H1 (cell line): ENCODE data around the gene FBXL15. TPM values are rescaled to one million over a fixed set of nuclear protein-coding genes. Genes with fewer than 3 reads are reported as not detected.

Experiments used
- BACH1 ChIP-seq: IDR thresholded peaks from 2 replicates; pipeline ENCODE4 v1.6.1; 2012; ENCODE audit warnings: low read length, improper control_type of control experiment
- BRCA1 ChIP-seq: IDR thresholded peaks from 2 replicates; pipeline ENCODE4 v1.6.1; 2012; ENCODE audit warnings: low read depth, low read length, improper control_type of control experiment
- CBX5 ChIP-seq: fragments of 300-800, 300-1000 bp; sonication (generic); IDR thresholded peaks from 2 replicates; pipeline ENCODE4 v1.7.1; 2016; ENCODE audit warnings: antibody characterized with exemption, low read length, low read depth
- CHD1 ChIP-seq: IDR thresholded peaks from 2 replicates; pipeline ENCODE4 v1.6.1; 2012; ENCODE audit warnings: low read depth, low read length, improper control_type of control experiment
- CHD2 ChIP-seq: IDR thresholded peaks from 2 replicates; pipeline ENCODE4 v1.6.1; 2012; ENCODE audit warnings: low read length, improper control_type of control experiment
- CTBP2 ChIP-seq: IDR thresholded peaks from 2 replicates; pipeline ENCODE4 v1.7.0; 2011; ENCODE audit warnings: borderline replicate concordance, mild to moderate bottlenecking, moderate library complexity, mixed read lengths, low read length; ENCODE audit not compliant: insufficient read depth, insufficient read length
- EP300 ChIP-seq, 2 experiments: IDR thresholded peaks; 1 replicate in 1 of 2; 2 replicates in 1 of 2; pipeline ENCODE4 v1.6.1; 2011 to 2012; ENCODE audit warnings: low read depth in 2 of 2, low read length in 2 of 2, mild to moderate bottlenecking in 2 of 2, borderline replicate concordance in 1 of 2, inconsistent platforms in 1 of 2, moderate library complexity in 1 of 2
- EZH2 ChIP-seq: fragments of 200-600 bp; sonication (generic); IDR thresholded peaks from 2 replicates; pipeline ENCODE4 v1.7.1; 2012; ENCODE audit warnings: low read depth, mild to moderate bottlenecking, moderate library complexity, low read length, inconsistent platforms; ENCODE audit not compliant: severe bottlenecking
- GABPA ChIP-seq: IDR thresholded peaks from 2 replicates; pipeline ENCODE4 v1.6.1; 2011; ENCODE audit warnings: mild to moderate bottlenecking, low read length, moderate library complexity, borderline replicate concordance; ENCODE audit not compliant: insufficient read depth
- HDAC6 ChIP-seq: IDR thresholded peaks from one replicate; pipeline ENCODE4 v1.7.1; 2012; ENCODE audit warnings: low read depth, mild to moderate bottlenecking, inconsistent platforms, low read length, moderate library complexity
- JUN ChIP-seq: IDR thresholded peaks from 2 replicates; pipeline ENCODE4 v1.6.1; 2011; ENCODE audit warnings: low read depth, mild to moderate bottlenecking, improper control_type of control experiment, low read length
- KDM1A ChIP-seq: fragments of 200-600, 300-600 bp; sonication (generic); IDR thresholded peaks from 2 replicates; pipeline ENCODE4 v1.7.1; 2016; ENCODE audit warnings: mild to moderate bottlenecking, low read length, borderline replicate concordance
- KDM5A ChIP-seq: fragments of 200-600 bp; IDR thresholded peaks from 2 replicates; pipeline ENCODE4 v1.7.1; 2012; ENCODE audit warnings: mild to moderate bottlenecking, low read length, inconsistent platforms, mixed read lengths
- NANOG ChIP-seq: IDR thresholded peaks from 2 replicates; pipeline ENCODE4 v1.6.1; 2011; ENCODE audit warnings: low read length, low read depth, mild to moderate bottlenecking, inconsistent platforms; ENCODE audit not compliant: insufficient read depth, poor library complexity, severe bottlenecking
- POLR2A ChIP-seq, 2 experiments: IDR thresholded peaks; 1 replicate in 1 of 2; 2 replicates in 1 of 2; pipeline ENCODE4 v1.6.1; 2011; ENCODE audit warnings: low read depth in 2 of 2, low read length in 2 of 2, mild to moderate bottlenecking in 2 of 2; ENCODE audit errors: control extremely low read depth in 1 of 2
- RNF2 ChIP-seq: fragments of 200-900, 300-1000 bp; sonication (generic); IDR thresholded peaks from 2 replicates; pipeline ENCODE4 v1.7.1; 2016; ENCODE audit warnings: borderline replicate concordance, low read depth, mild to moderate bottlenecking, antibody characterized with exemption, low read length; ENCODE audit not compliant: poor library complexity, severe bottlenecking; ENCODE audit errors: missing control alignments
- SIRT6 ChIP-seq: IDR thresholded peaks from one replicate; pipeline ENCODE4 v1.7.1; 2012; ENCODE audit warnings: low read length, inconsistent platforms
- SP2 ChIP-seq: IDR thresholded peaks from 2 replicates; pipeline ENCODE4 v1.6.1; 2012; ENCODE audit warnings: mild to moderate bottlenecking, low read length, inconsistent platforms
- TEAD4 ChIP-seq: IDR thresholded peaks from 2 replicates; pipeline ENCODE4 v1.6.1; 2012; ENCODE audit warnings: low read depth, low read length, inconsistent platforms, mixed read lengths
- polyA plus RNA-seq, 7 experiments: library from polyadenylated mRNA; depleted of rRNA in 3 of 7; stranded (reverse) in 5 of 7; unstranded in 2 of 7; fragments of >200 nt in 5 of 7; fragments of 200-250 nt in 2 of 7; gene quantifications; 1 replicate in 5 of 7; 2 replicates in 1 of 7; 4 replicates in 1 of 7; pipeline versions ENCODE4 v1.2.1 to v1.2.3, GENCODE V29; 2011 to 2013; ENCODE audit warnings: missing spikeins in 2 of 7, mixed read lengths in 2 of 7
- total RNA-seq: library from RNA; stranded (reverse); fragmentation: NEBNext Ultra II Directional; extraction: Animal tissue kit (Norgen Biotek cat#: 25700); gene quantifications from 2 replicates; pipeline ENCODE4 v1.2.1, GENCODE V29; 2021
- TF ChIP-seq, protein P1 (sequence below): IDR thresholded peaks from 2 replicates; pipeline ENCODE4 v1.6.1; 2011; ENCODE audit warnings: low read length, improper control_type of control experiment
- TF ChIP-seq, protein P2 (sequence below): IDR thresholded peaks from 2 replicates; pipeline ENCODE4 v1.6.1; 2012; ENCODE audit warnings: low read length, inconsistent platforms

The FBXL15 gene
- total and polyA plus RNA-seq, 2 of the 8 experiments (the other 6 are each of a cell fraction or from before 2014, with no cell fraction given): 11.3 to 22.6 TPM

DNA sequence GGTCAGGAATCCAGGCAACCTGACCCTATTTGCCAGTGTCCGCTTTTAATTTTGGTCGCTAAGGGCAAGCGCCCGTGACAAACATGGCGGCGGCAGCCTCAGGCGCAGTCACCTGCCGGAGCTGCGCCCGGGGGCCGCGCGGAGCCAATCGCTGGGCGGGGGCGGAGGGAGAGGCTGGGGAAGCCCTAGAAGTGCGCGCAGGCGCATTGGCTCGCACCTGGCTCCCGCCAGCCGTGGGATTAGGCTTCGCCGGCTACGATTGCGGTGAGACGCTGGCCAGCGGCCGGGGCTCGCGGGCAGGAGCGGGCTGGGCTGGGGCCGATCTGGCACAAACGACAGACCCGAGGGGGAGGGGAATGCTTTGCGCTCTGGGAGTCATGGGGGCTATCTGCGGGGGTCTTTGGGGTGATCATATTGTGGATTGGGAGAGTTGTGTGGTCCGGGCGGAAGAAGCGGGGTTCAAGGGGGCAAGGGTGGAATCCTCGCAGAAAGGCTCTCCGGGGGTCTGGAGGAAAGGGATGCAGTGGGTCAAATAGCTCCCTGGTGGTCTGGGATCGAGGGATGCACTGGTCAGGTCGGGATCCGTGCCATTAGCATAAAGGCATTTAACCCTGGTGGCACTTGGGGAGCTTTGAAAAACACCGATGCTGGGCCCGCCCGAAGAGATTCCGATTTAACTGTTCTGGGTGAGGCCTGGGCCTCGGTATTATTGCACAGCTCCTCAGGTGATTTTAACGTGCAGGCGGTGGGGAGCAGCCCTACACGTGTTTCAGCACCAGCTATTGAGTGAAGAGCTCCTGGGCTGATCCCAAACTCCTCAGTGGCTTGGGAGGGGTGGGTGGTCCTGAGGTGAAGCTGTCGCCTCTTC, 40.8 kb downstream of the FBXL15 start (continued):
- TF ChIP-seq NANOG (no peak), CTBP2 (no peak), JUN (no peak), CHD2 (peak; percentile 40; the same call in 1 of the 2 replicates), SIRT6 (no peak), RNF2 (no peak), TEAD4 (no peak), KDM5A (no peak), EP300 (IDR thresholded peaks at IDR 0.05; ENCODE audit: borderline replicate concordance in 1 of 2, low read depth in 2 of 2, low read length in 2 of 2) (peak in 1 of 2 experiments; percentile 16; a peak in 1 of 3 replicates), EZH2 (no peak), CHD1 (no peak), SP2 (no peak), KDM1A (no peak), GABPA (no peak), BRCA1 (no peak), HDAC6 (no peak), CBX5 (no peak), POLR2A (IDR thresholded peaks at IDR 0.05; ENCODE audit: control extremely low read depth in 1 of 2, low read depth in 2 of 2, low read length in 2 of 2) (peak in 1 of 2 experiments; percentile 71; a peak in 2 of 3 replicates), BACH1 (no peak)
- TF ChIP-seq, protein P1, sequence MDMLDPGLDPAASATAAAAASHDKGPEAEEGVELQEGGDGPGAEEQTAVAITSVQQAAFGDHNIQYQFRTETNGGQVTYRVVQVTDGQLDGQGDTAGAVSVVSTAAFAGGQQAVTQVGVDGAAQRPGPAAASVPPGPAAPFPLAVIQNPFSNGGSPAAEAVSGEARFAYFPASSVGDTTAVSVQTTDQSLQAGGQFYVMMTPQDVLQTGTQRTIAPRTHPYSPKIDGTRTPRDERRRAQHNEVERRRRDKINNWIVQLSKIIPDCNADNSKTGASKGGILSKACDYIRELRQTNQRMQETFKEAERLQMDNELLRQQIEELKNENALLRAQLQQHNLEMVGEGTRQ: peak; percentile 89
- TF ChIP-seq, protein P2, sequence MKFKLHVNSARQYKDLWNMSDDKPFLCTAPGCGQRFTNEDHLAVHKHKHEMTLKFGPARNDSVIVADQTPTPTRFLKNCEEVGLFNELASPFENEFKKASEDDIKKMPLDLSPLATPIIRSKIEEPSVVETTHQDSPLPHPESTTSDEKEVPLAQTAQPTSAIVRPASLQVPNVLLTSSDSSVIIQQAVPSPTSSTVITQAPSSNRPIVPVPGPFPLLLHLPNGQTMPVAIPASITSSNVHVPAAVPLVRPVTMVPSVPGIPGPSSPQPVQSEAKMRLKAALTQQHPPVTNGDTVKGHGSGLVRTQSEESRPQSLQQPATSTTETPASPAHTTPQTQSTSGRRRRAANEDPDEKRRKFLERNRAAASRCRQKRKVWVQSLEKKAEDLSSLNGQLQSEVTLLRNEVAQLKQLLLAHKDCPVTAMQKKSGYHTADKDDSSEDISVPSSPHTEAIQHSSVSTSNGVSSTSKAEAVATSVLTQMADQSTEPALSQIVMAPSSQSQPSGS: no peak
